Heart left ventricle (tissue), 16 donors: ENCODE results near the gene UXT. TPM values are rescaled to one million over a fixed set of nuclear protein-coding genes. Genes with fewer than 3 reads are reported as not detected.

Experiments
- ATAC-seq, 4 donors: fragments of 200-7000 bp; cut with Tn5 transposase; one replicate each; pipeline ENCODE4 v1.9.1; 2020 to 2022; ENCODE audit warnings: moderate library complexity in 4 of 4, mild to moderate bottlenecking in 3 of 4, moderate number of reproducible peaks in 1 of 4
- DNase-seq, 5 donors: peaks; one replicate each; pipeline ENCODE4 v3.0.0-alpha.2; 2020
- H3K27ac ChIP-seq, 12 donors: fragments of 200-600 bp; sonication (generic) in 4 of 12; one replicate each; pipeline versions ENCODE4 v1.5.0 to v1.8.0; 2016 to 2022; ENCODE audit warnings: mild to moderate bottlenecking in 2 of 12
- H3K27me3 ChIP-seq, 9 donors: fragments of 200-600 bp; sonication (generic) in 2 of 9; one replicate each; pipeline versions ENCODE4 v1.5.1 to v1.8.0; 2016 to 2022; ENCODE audit warnings: mild to moderate bottlenecking in 3 of 9
- H3K36me3 ChIP-seq, 9 donors: fragments of 200-600 bp; sonication (generic) in 2 of 9; one replicate each; pipeline versions ENCODE4 v1.5.0 to v1.8.0; 2018 to 2022; ENCODE audit warnings: mild to moderate bottlenecking in 2 of 9
- H3K4me1 ChIP-seq, 12 donors: fragments of 200-600 bp; sonication (generic) in 4 of 12; one replicate each; pipeline versions ENCODE4 v1.5.0 to v1.8.0; 2016 to 2022; ENCODE audit warnings: mild to moderate bottlenecking in 3 of 12
- H3K4me3 ChIP-seq, 12 donors: fragments of 200-600 bp; sonication (generic) in 4 of 12; one replicate each; pipeline versions ENCODE4 v1.5.0 to v1.8.0; 2017 to 2022; ENCODE audit warnings: mild to moderate bottlenecking in 9 of 12, moderate library complexity in 4 of 12
- H3K9me3 ChIP-seq, 12 donors: fragments of 200-600 bp; sonication (generic) in 4 of 12; one replicate each; pipeline versions ENCODE4 v1.5.0 to v1.8.0; 2016 to 2022; ENCODE audit warnings: mild to moderate bottlenecking in 1 of 12
- CTCF ChIP-seq, 12 donors: fragments of 200-600 bp; sonication (generic) in 4 of 12; IDR thresholded peaks; one replicate each; pipeline versions ENCODE4 v1.5.0 to v1.8.0; 2018 to 2022; ENCODE audit warnings: antibody characterized with exemption in 12 of 12, mild to moderate bottlenecking in 5 of 12
- POLR2A ChIP-seq, 2 donors: fragments of 450-650 bp; IDR thresholded peaks; one replicate each; pipeline ENCODE4 v1.6.1; 2017; ENCODE audit warnings: antibody characterized with exemption in 2 of 2, mild to moderate bottlenecking in 2 of 2, moderate library complexity in 2 of 2
- WGBS, 4 donors: extraction: QIAGEN DNeasy Blood & Tissue Kit in 2 of 4; methylation state at CpG; one replicate each; pipeline versions ENCODE4 v1.1.5 to v1.1.7; 2013 to 2018; 5-methylcytosine and 5-hydroxymethylcytosine counted together
- intact Hi-C, 10 donors: fragments of 100-400 bp; cut with DNase I; formaldehyde crosslinking; loops; one replicate each; pipeline versions ENCODE4 v1.11.1 to v1.14.2; 2022
- polyA plus RNA-seq, 2 donors: library from polyadenylated mRNA; stranded (reverse); fragments of 200-250 nt; gene quantifications; one replicate each; pipeline ENCODE4 v1.2.3, GENCODE V29; 2013
- total RNA-seq, 9 donors: library from RNA; depleted of rRNA in 2 of 9; stranded (reverse); fragments of >200 nt in 2 of 9; fragmentation: NEBNext Ultra II Directional in 3 of 9; extraction: Animal tissue kit (Norgen Biotek cat#: 25700) in 3 of 9; gene quantifications; one replicate each; pipeline versions ENCODE4 v1.1.0 to v1.2.4, GENCODE V29; 2016 to 2023
- donor health status: ischemic (EF 13 %, LVEDD 7.1; RV severe dilation, severe dysfunction).
- donor health status: healthy with polysubstance abuse.
- donor health status: DM: no; HTN: yes; CAD: no.
- donor health status: DM: no; HTN: no; CAD: no.
- donor health status: ischemic (EF 25% LVEDD 6.9; RV normal size, moderate dysfunction).
- donor health status: ischemic (EF 25% LVEDD 5.7; RV mildly dilated, moderate dysfunction).
- donor health status: healthy.
- donor health status: DM: yes; HTN: yes; CAD: no.
- donor health status: ischemic (EF 35%, LVEDD 5.7; RV mildly dilated, moderate dysfunction).
- donor health status: nonischemic (EF 11% LVEDD 7.7; RV severe dilation, severe dysfunction).
- donor health status: DM: yes; HTN: yes; CAD: no.
- donor health status: PGD.
- donor health status: ischemic (EF 29% LVEDD 5.4; RV normal size, mild dysfunction).
- donor health status: nonischemic (EF 23%, LVEDD 6.1; RV moderate dilation, normal function).

Gene UXT
- total and polyA plus RNA-seq, 11 donors: 74.4 to 193 (median 97.7) TPM

- intact Hi-C loops: loop anchor here in 1 of 10 donors (10.0 kb wide), 1 partner anchor 47 kb away; the partner anchor contains the start of gene ARAF
- Histone ChIP-seq H3K9me3 (no peaks in the 10 kb centered on the region), H3K36me3 (no peaks in the 10 kb centered on the region), H3K4me1 (no peaks in the 10 kb centered on the region), H3K27ac (no peak overlapping the region), H3K4me3 (no peak overlapping the region), H3K27me3 (no peaks in the 10 kb centered on the region)
- no peak for DNase-seq
- ATAC-seq: no peak
- WGBS, 4 donors: 63 to 91% (median 84%) methylated on average over 2 of the region's 2 CpGs
- TF ChIP-seq CTCF (IDR thresholded peaks at IDR 0.05) (no peak), POLR2A (IDR thresholded peaks at IDR 0.05) (no peak)
Measured at GRCh38 chrX:47611926-47612325, 47.1 kb downstream of the UXT start.

- WGBS, 4 donors: 64 to 93% (median 86%) methylated on average over 2 of the region's 2 CpGs
- Histone ChIP-seq H3K36me3 (no peaks in the 10 kb centered on the region), H3K27me3 (no peaks in the 10 kb centered on the region), H3K9me3 (no peaks in the 10 kb centered on the region), H3K27ac (no peak overlapping the region), H3K4me3 (no peak overlapping the region), H3K4me1 (no peaks in the 10 kb centered on the region)
- no peak for TF ChIP-seq CTCF (IDR thresholded peaks at IDR 0.05)
- no peak for TF ChIP-seq POLR2A (IDR thresholded peaks at IDR 0.05)
- intact Hi-C loops: loop anchor here in 1 of 10 donors (10.0 kb wide), 1 partner anchor 47 kb away; the partner anchor contains the start of gene ARAF
- ATAC-seq (no peak), DNase-seq (no peak)
Measured at GRCh38 chrX:47611489-47611888, 47.5 kb downstream of the UXT start.

GRCh38 chrX:47610511-47610910, 48.5 kb downstream of the UXT start:
- no peaks in the 10 kb centered on the region for H3K4me1 ChIP-seq
- ATAC-seq: no peak
- no peaks in the 10 kb centered on the region for H3K36me3 ChIP-seq
- WGBS, 4 donors: 59 to 74% (median 65%) methylated on average over 4 of the region's 4 CpGs
- no peaks in the 10 kb centered on the region for H3K9me3 ChIP-seq
- no peak for DNase-seq
- H3K4me3 ChIP-seq: no peak overlapping the region
- TF ChIP-seq POLR2A (IDR thresholded peaks at IDR 0.05) (no peak), CTCF (IDR thresholded peaks at IDR 0.05) (no peak)
- H3K27me3 ChIP-seq: no peaks in the 10 kb centered on the region
- no peak overlapping the region for H3K27ac ChIP-seq
- intact Hi-C loops: loop anchor here in 1 of 10 donors (10.0 kb wide), 1 partner anchor 46 kb away; the partner anchor contains the start of gene ARAF

GRCh38 chrX:47608130-47608810, 50.7 kb downstream of the UXT start:
- ATAC-seq (no peak), DNase-seq (no peak)
- 35 to 54% (median 43%) methylated on average over 9 of the region's 9 CpGs for WGBS, 4 donors
- Histone ChIP-seq H3K27me3 (no peaks in the 10 kb centered on the region), H3K27ac (no peak overlapping the region), H3K4me3 (no peak overlapping the region), H3K36me3 (no peaks in the 10 kb centered on the region), H3K9me3 (no peaks in the 10 kb centered on the region), H3K4me1 (no peaks in the 10 kb centered on the region)
- intact Hi-C loops: no loop called here
- TF ChIP-seq CTCF (IDR thresholded peaks at IDR 0.05): no peak
- no peak for TF ChIP-seq POLR2A (IDR thresholded peaks at IDR 0.05)
